ENCODE measurements around the gene FXYD1.

DNA sequence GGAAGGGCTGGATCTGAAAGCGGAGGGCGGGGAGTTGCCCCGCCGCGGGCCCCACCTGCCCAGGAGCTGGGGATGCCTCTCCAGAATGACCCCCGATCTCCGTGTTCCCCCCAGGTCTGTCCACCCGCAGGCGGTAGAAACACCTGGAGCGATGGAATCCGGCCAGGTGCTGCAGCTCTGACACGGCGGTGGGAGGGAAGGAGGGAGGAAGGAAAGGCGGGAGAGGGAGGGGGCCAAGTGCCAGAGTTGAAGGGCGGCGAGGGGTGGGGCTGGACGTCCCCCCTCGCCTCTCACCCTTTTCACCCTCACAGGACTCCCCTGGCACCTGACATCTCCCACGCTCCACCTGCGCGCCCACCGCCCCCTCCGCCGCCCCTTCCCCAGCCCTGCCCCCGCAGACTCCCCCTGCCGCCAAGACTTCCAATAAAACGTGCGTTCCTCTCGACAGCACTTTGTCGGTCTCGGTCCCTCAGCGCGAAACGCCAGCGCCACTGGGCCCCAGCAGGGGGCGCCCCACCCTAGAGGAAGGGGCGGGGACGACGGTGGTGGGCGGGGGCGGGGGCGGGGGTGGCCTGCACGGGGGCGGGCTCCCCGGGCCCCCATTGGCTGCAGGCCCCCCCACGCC is 4.1 kb downstream of the FXYD1 start:
- TF ChIP-seq, protein P1, sequence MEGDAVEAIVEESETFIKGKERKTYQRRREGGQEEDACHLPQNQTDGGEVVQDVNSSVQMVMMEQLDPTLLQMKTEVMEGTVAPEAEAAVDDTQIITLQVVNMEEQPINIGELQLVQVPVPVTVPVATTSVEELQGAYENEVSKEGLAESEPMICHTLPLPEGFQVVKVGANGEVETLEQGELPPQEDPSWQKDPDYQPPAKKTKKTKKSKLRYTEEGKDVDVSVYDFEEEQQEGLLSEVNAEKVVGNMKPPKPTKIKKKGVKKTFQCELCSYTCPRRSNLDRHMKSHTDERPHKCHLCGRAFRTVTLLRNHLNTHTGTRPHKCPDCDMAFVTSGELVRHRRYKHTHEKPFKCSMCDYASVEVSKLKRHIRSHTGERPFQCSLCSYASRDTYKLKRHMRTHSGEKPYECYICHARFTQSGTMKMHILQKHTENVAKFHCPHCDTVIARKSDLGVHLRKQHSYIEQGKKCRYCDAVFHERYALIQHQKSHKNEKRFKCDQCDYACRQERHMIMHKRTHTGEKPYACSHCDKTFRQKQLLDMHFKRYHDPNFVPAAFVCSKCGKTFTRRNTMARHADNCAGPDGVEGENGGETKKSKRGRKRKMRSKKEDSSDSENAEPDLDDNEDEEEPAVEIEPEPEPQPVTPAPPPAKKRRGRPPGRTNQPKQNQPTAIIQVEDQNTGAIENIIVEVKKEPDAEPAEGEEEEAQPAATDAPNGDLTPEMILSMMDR (conservative IDR thresholded peaks at IDR 0.05; ENCODE audit: low read length) = peak; percentile 45
- no peak for TF ChIP-seq EZH2phosphoT487 (IDR thresholded peaks at IDR 0.05; ENCODE audit: borderline replicate concordance)
